Subcutaneous abdominal adipose tissue (tissue), 5 donors: ENCODE data around the gene FKBP2.

Source experiments
- H3K27ac ChIP-seq: one replicate; pipeline ENCODE4 v1.7.0; 2013; ENCODE audit warnings: low read depth, mild to moderate bottlenecking, inconsistent platforms, low read length, moderate library complexity
- H3K27me3 ChIP-seq, 5 donors: one replicate each; pipeline ENCODE4 v1.7.0; 2013; ENCODE audit warnings: low read length in 5 of 5, inconsistent platforms in 1 of 5; ENCODE audit not compliant: control insufficient read depth in 5 of 5, insufficient read depth in 4 of 5
- H3K36me3 ChIP-seq, 5 donors: one replicate each; pipeline ENCODE4 v1.7.0; 2013; ENCODE audit warnings: low read length in 5 of 5; ENCODE audit not compliant: control insufficient read depth in 5 of 5, insufficient read depth in 5 of 5
- H3K4me1 ChIP-seq, 5 donors: one replicate each; pipeline ENCODE4 v1.7.0; 2013; ENCODE audit warnings: low read length in 5 of 5, mild to moderate bottlenecking in 3 of 5, moderate library complexity in 1 of 5; ENCODE audit not compliant: control insufficient read depth in 5 of 5, insufficient read depth in 5 of 5
- H3K4me3 ChIP-seq, 5 donors: one replicate each; pipeline ENCODE4 v1.7.0; 2013; ENCODE audit warnings: low read length in 5 of 5, low read depth in 1 of 5
- H3K9ac ChIP-seq, 5 donors: one replicate each; pipeline ENCODE4 v1.7.0; 2013; ENCODE audit warnings: low read length in 5 of 5, mild to moderate bottlenecking in 4 of 5, moderate library complexity in 3 of 5
- H3K9me3 ChIP-seq, 5 donors: one replicate each; pipeline ENCODE4 v1.7.0; 2013; ENCODE audit warnings: low read length in 5 of 5; ENCODE audit not compliant: control insufficient read depth in 5 of 5
- donor health status: healthy.
- donor health status: healthy.
- donor health status: healthy.
- donor health status: healthy.
- donor health status: healthy.

FKBP2 gene

GRCh38 chr11:64225608-64226506 lies 15.0 kb upstream of the FKBP2 start, which contains the start of the genes NUDT22 and TRPT1:
Gene NUDT22, plus strand, starts transcription at chr11:64226274. Its CDS starts 379 bp downstream, at chr11:64226653.
Gene TRPT1, minus strand, starts transcription at chr11:64226186. Its CDS starts 326 bp downstream, at chr11:64225860.
- no peaks in the 10 kb centered on the region for H3K27me3 ChIP-seq
- H3K36me3 ChIP-seq = peaks cover 0 to 26% (median 14%) of the 10 kb centered on the region in 5 donors
- H3K4me1 ChIP-seq = peaks cover 2 to 50% (median 44%) of the 10 kb centered on the region in 5 donors
- H3K27ac ChIP-seq = peak within 1 kb of the TSS; percentile 87
- H3K4me3 ChIP-seq = peak within 1 kb of the TSS; percentile 83 to 94 (median 92)
- no peaks in the 10 kb centered on the region for H3K9me3 ChIP-seq
- H3K9ac ChIP-seq = peak within 1 kb of the TSS; percentile 48 to 95 (median 86)

GRCh38 chr11:64226507-64227051 lies 14.3 kb upstream of the FKBP2 start:
- Histone ChIP-seq H3K36me3 (peaks cover 0 to 22% (median 10%) of the 10 kb centered on the region in 5 donors), H3K4me3 (peak overlapping the region; percentile 57 to 94 (median 87))

DNA sequence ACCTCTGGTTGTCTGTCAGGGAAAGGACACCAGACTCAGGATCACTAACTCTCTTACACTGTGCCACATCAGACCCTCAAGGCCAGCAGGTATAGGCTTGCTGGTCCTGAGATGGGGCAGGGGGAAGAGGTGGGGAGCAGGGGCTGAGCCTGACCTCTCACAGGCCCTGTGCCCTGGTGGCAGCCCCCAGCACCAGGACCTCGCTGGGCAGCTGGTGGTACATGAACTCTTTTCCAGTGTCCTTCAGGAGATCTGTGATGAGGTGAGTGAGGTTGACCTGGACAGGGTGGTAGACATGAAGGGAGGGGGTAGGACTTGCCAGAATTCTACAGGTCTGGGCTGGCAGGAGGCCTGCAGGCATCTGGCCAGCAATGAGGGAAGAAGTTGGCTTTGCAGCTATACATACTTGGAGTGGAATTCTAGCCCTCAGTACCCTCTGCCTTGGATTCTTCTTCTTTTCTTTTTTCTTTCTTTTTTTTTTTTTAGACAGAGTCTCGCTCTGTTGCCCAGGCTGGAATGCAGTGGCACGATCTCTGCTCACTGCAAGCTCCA lies 13.4 kb upstream of the FKBP2 start:
- Histone ChIP-seq H3K36me3 (peaks cover 0 to 21% (median 10%) of the 10 kb centered on the region in 5 donors), H3K4me1 (peaks cover 3 to 57% (median 55%) of the 10 kb centered on the region in 5 donors), H3K27ac (peak overlapping the region; percentile 87), H3K4me3 (peak overlapping the region in 4 of 5 donors; percentile 83 to 94 (median 90)), H3K9me3 (no peaks in the 10 kb centered on the region), H3K9ac (peak overlapping the region in 4 of 5 donors; percentile 84 to 95 (median 90)), H3K27me3 (no peaks in the 10 kb centered on the region)

More at GRCh38 chr11:64226507-64227051, 14.3 kb upstream of the FKBP2 start:
- peak overlapping the region; percentile 87 for H3K27ac ChIP-seq
- peaks cover 2 to 55% (median 48%) of the 10 kb centered on the region in 5 donors for H3K4me1 ChIP-seq
- H3K27me3 ChIP-seq = no peaks in the 10 kb centered on the region
- peak overlapping the region; percentile 48 to 95 (median 86) for H3K9ac ChIP-seq
- no peaks in the 10 kb centered on the region for H3K9me3 ChIP-seq

GRCh38 chr11:64229090-64229743 lies 11.7 kb upstream of the FKBP2 start:
- H3K36me3 ChIP-seq = peaks cover 0 to 4% (median 2%) of the 10 kb centered on the region in 5 donors
- H3K4me1 ChIP-seq = peaks cover 5 to 70% (median 65%) of the 10 kb centered on the region in 5 donors
- no peaks in the 10 kb centered on the region for H3K9me3 ChIP-seq
- H3K4me3 ChIP-seq = peak overlapping the region in 4 of 5 donors; percentile 72 to 86 (median 76)
- H3K27me3 ChIP-seq = no peaks in the 10 kb centered on the region
- H3K27ac ChIP-seq = peak overlapping the region; percentile 57
- H3K9ac ChIP-seq = peak overlapping the region in 2 of 5 donors; percentile 78 to 89

GRCh38 chr11:64229744-64230170 lies 11.1 kb upstream of the FKBP2 start:
- H3K27ac ChIP-seq = peak overlapping the region; percentile 57
- H3K4me1 ChIP-seq = peaks cover 5 to 69% (median 63%) of the 10 kb centered on the region in 5 donors
- H3K4me3 ChIP-seq = peak overlapping the region; percentile 72 to 86 (median 76)
- H3K36me3 ChIP-seq = no peaks in the 10 kb centered on the region
- peak overlapping the region in 4 of 5 donors; percentile 77 to 89 (median 80) for H3K9ac ChIP-seq
- H3K9me3 ChIP-seq = no peaks in the 10 kb centered on the region
- no peaks in the 10 kb centered on the region for H3K27me3 ChIP-seq

- H3K36me3 ChIP-seq = no peaks in the 10 kb centered on the region
- H3K9me3 ChIP-seq = no peaks in the 10 kb centered on the region
- peak within 1 kb of the TSS in 4 of 5 donors; percentile 77 to 89 (median 80) for H3K9ac ChIP-seq
- no peaks in the 10 kb centered on the region for H3K27me3 ChIP-seq
- H3K27ac ChIP-seq = peak within 1 kb of the TSS; percentile 57
- peaks cover 8 to 69% (median 62%) of the 10 kb centered on the region in 5 donors for H3K4me1 ChIP-seq
- peak within 1 kb of the TSS; percentile 72 to 86 (median 76) for H3K4me3 ChIP-seq
Observed at GRCh38 chr11:64230171-64230984, 10.5 kb upstream of the FKBP2 start, which contains the start of gene DNAJC4. Gene DNAJC4, plus strand, starts transcription at chr11:64230548. Its CDS starts 307 bp downstream, at chr11:64230855.

- Histone ChIP-seq H3K4me3 (peak overlapping the region; percentile 59 to 86 (median 76)), H3K36me3 (peaks cover 0 to 2% (median 0%) of the 10 kb centered on the region in 5 donors), H3K27ac (peak overlapping the region; percentile 57), H3K9ac (peak overlapping the region in 4 of 5 donors; percentile 77 to 89 (median 80)), H3K27me3 (no peaks in the 10 kb centered on the region), H3K9me3 (no peaks in the 10 kb centered on the region), H3K4me1 (peaks cover 10 to 69% (median 62%) of the 10 kb centered on the region in 5 donors)
Observed at GRCh38 chr11:64230985-64231365, 9.9 kb upstream of the FKBP2 start.

GRCh38 chr11:64231546-64231945 lies 9.3 kb upstream of the FKBP2 start:
- H3K9me3 ChIP-seq = no peaks in the 10 kb centered on the region
- H3K36me3 ChIP-seq = peaks cover 0 to 5% (median 0%) of the 10 kb centered on the region in 5 donors
- H3K27me3 ChIP-seq = no peaks in the 10 kb centered on the region
- no peak overlapping the region for H3K27ac ChIP-seq
- no peak overlapping the region for H3K9ac ChIP-seq
- H3K4me3 ChIP-seq = no peak overlapping the region
- peaks cover 10 to 67% (median 59%) of the 10 kb centered on the region in 5 donors for H3K4me1 ChIP-seq
